Smooth muscle cell (in vitro differentiated cells): ENCODE results near the gene P2RY14. TPM values are rescaled to one million over a fixed set of nuclear protein-coding genes. Genes with fewer than 3 reads are reported as not detected.

Experiments used
- DNase-seq: peaks from one replicate; lab custom pipeline; 2025; ENCODE audit not compliant: unreplicated experiment; lab: John Stamatoyannopoulos, UW
- H2AFZ ChIP-seq: fragments of 200-600 bp; sonication (generic); 2 replicates; pipeline ENCODE4 v1.6.0; 2016; ENCODE audit warnings: antibody characterized with exemption, low read depth, mild to moderate bottlenecking
- H3F3A ChIP-seq: fragments of 200-600 bp; sonication (generic); 2 replicates; pipeline ENCODE4 v1.6.0; 2017; ENCODE audit warnings: antibody characterized with exemption, low read depth
- H3K27ac ChIP-seq: fragments of 200-600 bp; sonication (generic); 2 replicates; pipeline ENCODE4 v1.5.1; 2016; ENCODE audit warnings: low read depth, mild to moderate bottlenecking
- H3K27me3 ChIP-seq: fragments of 200-600 bp; sonication (generic); 2 replicates; pipeline ENCODE4 v1.6.1; 2016; ENCODE audit warnings: low read depth, mild to moderate bottlenecking
- H3K36me3 ChIP-seq: fragments of 200-600 bp; sonication (generic); 2 replicates; pipeline ENCODE4 v1.5.1; 2016; ENCODE audit warnings: low read depth
- H3K4me1 ChIP-seq: fragments of 200-600 bp; sonication (generic); 2 replicates; pipeline ENCODE4 v1.5.1; 2016; ENCODE audit warnings: low read depth
- H3K4me2 ChIP-seq: fragments of 200-600 bp; sonication (generic); 2 replicates; pipeline ENCODE4 v1.6.0; 2016; ENCODE audit warnings: mild to moderate bottlenecking
- H3K4me3 ChIP-seq: fragments of 200-600 bp; sonication (generic); 2 replicates; pipeline ENCODE4 v1.5.1; 2016; ENCODE audit warnings: mild to moderate bottlenecking
- H3K79me2 ChIP-seq: fragments of 200-600 bp; sonication (generic); 2 replicates; pipeline ENCODE4 v1.6.0; 2016; ENCODE audit warnings: low read depth, mild to moderate bottlenecking
- H3K9ac ChIP-seq: fragments of 200-600 bp; sonication (generic); 2 replicates; pipeline ENCODE4 v1.6.0; 2016; ENCODE audit warnings: low read depth
- H3K9me3 ChIP-seq: fragments of 200-600 bp; sonication (generic); replicated peaks from 2 replicates; pipeline ENCODE4 v1.5.1; 2016; ENCODE audit warnings: low read depth
- H4K20me1 ChIP-seq: fragments of 200-600 bp; sonication (generic); 2 replicates; pipeline ENCODE4 v1.6.0; 2016; ENCODE audit warnings: low read depth
- CTCF ChIP-seq: fragments of 200-600 bp; sonication (generic); IDR thresholded peaks from 2 replicates; pipeline ENCODE4 v1.5.1; 2017; ENCODE audit warnings: borderline replicate concordance, mild to moderate bottlenecking, antibody characterized with exemption; ENCODE audit not compliant: insufficient read depth, poor library complexity, severe bottlenecking
- WGBS: methylation state at CpG from one replicate; pipeline ENCODE4 v1.1.7; 2016; ENCODE audit warnings: low lambda C conversion rate; 5-methylcytosine and 5-hydroxymethylcytosine counted together
- polyA plus RNA-seq: library from polyadenylated mRNA; unstranded; fragments of >200 nt; fragmentation: Nextera tagmentation; extraction: Ambion mirVana; gene quantifications from 2 replicates; pipeline ENCODE4 v1.2.1, GENCODE V29; 2016
- total RNA-seq: library from RNA; depleted of rRNA; stranded (reverse); fragments of >200 nt; gene quantifications from 2 replicates; pipeline ENCODE4 v1.2.3, GENCODE V29; 2014

The P2RY14 gene
- total and polyA plus RNA-seq, 2 experiments from 2014 or later: not detected

GRCh38 chr3:151216641-151217607 lies 61.4 kb downstream of the P2RY14 start:
- H3K79me2 ChIP-seq: no peaks in the 10 kb centered on the region
- H3K4me2 ChIP-seq: peak overlapping the region; percentile 71
- no peak overlapping the region for H3K4me3 ChIP-seq
- TF ChIP-seq CTCF: no peak
- H3F3A ChIP-seq: peaks cover 23% of the 10 kb centered on the region
- DNase-seq: no peak
- no peaks in the 10 kb centered on the region for H3K36me3 ChIP-seq
- no peak overlapping the region for H2AFZ ChIP-seq
- peak overlapping the region; percentile 91 for H3K27ac ChIP-seq
- H3K9me3 ChIP-seq: no peaks in the 10 kb centered on the region
- H3K27me3 ChIP-seq: no peaks in the 10 kb centered on the region
- H4K20me1 ChIP-seq: no peaks in the 10 kb centered on the region
- H3K4me1 ChIP-seq: peaks cover 17% of the 10 kb centered on the region
- 39% methylated on average over 3 of the region's 3 CpGs for WGBS
- peak overlapping the region; percentile 19 for H3K9ac ChIP-seq

- Histone ChIP-seq H3K9ac (no peak overlapping the region), H3F3A (peaks cover 25% of the 10 kb centered on the region), H3K4me3 (no peak overlapping the region), H3K4me1 (peaks cover 26% of the 10 kb centered on the region), H3K36me3 (no peaks in the 10 kb centered on the region), H4K20me1 (no peaks in the 10 kb centered on the region), H3K4me2 (no peak overlapping the region), H3K27me3 (no peaks in the 10 kb centered on the region), H3K79me2 (no peaks in the 10 kb centered on the region), H3K9me3 (no peaks in the 10 kb centered on the region), H2AFZ (no peak overlapping the region), H3K27ac (no peak overlapping the region)
- DNase-seq: no peak
- no peak for TF ChIP-seq CTCF
- WGBS: 73% methylated on average over 1 of the region's 1 CpG
Observed at GRCh38 chr3:151214459-151214858, 63.9 kb downstream of the P2RY14 start.

- Histone ChIP-seq H3K79me2 (no peaks in the 10 kb centered on the region), H3F3A (peaks cover 22% of the 10 kb centered on the region), H3K4me3 (no peak overlapping the region), H3K9me3 (no peaks in the 10 kb centered on the region), H3K4me2 (no peak overlapping the region), H3K4me1 (peaks cover 26% of the 10 kb centered on the region), H3K27ac (no peak overlapping the region), H2AFZ (no peak overlapping the region), H3K36me3 (no peaks in the 10 kb centered on the region), H4K20me1 (no peaks in the 10 kb centered on the region), H3K9ac (no peak overlapping the region), H3K27me3 (no peaks in the 10 kb centered on the region)
- 44% methylated on average over 5 of the region's 5 CpGs for WGBS
- TF ChIP-seq CTCF: no peak
- DNase-seq: no peak
Observed at GRCh38 chr3:151213881-151214280, 64.5 kb downstream of the P2RY14 start.
